Stimulated activated CD4-positive, alpha-beta T cell treated with anti-CD3 and anti-CD28 coated beads, TNF-alpha, amount 100 ng/mL, for 48 hours (primary cell): ENCODE data around the gene LNP1.
"Not testable (repeated sequence)": the region's sequence is repeated elsewhere in the genome, so short reads cannot be mapped to it uniquely, and the experiment has no call there.

Experiments used
- DNase-seq, 3 donors: peaks; one replicate each; pipeline ENCODE4 v3.0.0-alpha.2; 2020; ENCODE audit warnings: low read depth in 3 of 3

LNP1 gene

DNA sequence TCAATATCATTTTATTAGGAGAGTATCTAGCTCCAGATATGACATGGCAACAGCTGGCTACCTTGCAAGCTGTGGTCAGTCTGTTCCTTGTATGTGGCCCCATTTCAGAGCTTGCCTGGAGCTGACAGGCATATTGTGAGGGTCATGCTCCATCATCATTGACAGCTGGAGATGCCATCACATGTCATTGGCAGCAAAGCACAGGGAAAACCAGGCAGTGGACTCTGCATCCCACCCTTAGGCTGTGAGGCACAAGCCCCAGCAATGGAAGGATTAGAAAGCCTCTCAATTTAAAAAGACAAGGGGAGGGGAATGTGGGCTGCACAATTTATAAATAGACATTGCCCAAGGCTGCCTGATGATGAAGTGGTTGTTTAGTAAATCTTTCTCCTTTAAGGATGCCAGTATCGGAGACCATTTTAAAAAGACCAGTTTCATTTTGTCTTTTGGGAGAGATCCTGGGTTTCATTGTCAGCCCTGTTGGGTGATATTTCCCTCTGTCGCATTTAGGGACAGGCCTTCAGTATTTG, 27.9 kb downstream of the LNP1 start:
- no peak for DNase-seq

DNA sequence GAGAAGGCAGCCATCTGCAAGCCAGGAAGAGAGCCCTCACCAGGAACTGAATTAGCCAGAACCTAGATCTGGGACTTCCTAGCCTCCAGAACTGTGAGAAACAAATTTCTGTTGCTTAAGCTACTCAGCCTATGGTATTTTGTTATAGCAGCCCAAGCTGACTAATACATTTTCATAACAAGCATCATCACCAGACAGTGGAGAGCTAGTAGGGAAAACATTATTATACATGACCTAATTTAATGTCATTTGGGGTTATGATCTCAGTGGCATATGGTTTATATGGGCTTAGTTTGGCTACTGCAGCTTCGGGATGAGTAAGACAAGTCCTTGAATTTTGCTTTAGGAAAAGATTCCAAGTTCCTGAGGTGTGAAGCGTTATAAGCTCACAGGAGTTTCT, 35.6 kb downstream of the LNP1 start:
- DNase-seq: no peak

DNA sequence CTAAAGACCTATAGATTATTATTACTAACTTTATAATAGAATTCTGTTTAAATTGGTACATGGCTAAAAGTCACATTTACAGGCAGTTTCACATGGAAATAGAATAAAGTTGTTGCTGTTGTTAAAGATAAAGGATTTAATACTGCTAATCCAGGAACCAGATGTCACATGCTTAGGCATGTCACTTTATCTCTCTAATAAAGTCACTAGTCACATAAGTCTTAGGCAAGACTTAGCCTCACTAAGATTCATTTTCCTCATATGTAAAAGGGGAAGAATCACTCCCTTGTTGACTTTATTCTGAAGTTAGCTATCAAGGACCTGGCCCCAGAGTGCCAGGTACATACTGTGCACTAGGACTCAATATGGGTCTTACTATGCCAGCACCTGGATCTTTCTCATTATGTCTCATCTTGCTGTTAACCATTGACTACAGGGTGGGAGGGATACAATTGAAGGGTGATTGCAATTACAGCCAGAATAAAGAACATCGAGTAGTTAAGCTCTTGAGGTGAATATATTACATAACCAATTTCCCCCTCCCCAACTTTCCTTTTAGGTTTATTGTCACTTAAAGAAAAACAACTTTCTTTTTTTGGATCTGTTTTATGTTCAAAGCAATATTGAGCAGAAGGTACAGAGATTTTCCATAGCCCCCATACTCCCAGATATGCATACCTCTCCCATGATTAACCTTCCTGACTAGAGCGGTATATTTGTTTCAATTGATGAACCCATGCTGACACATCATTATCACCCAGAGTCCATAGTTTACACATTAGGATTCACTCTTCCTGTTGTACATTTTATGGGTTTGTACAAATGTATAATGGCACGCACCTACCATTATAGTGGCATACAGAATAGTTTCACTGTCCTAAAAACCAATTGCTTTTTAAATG, 36.6 kb downstream of the LNP1 start:
- DNase-seq: no peak

DNA sequence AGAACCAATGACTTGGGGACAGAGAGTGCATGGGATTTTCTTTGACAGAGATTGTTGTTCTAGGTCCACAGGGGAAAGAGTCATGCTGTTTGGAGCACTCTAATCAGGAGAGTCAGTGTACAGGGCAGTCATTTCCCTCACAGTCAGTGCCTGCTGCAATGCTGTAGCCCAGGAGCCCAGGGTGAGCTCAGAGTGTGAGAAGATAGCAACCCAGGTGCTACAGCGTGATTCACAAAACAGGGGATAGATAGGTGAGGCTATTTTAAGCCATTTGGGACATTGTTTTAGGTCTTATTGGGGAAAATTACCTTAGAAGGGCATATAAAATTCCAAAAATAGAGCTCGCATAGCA, 37.3 kb downstream of the LNP1 start:
- DNase-seq: no peak

DNA sequence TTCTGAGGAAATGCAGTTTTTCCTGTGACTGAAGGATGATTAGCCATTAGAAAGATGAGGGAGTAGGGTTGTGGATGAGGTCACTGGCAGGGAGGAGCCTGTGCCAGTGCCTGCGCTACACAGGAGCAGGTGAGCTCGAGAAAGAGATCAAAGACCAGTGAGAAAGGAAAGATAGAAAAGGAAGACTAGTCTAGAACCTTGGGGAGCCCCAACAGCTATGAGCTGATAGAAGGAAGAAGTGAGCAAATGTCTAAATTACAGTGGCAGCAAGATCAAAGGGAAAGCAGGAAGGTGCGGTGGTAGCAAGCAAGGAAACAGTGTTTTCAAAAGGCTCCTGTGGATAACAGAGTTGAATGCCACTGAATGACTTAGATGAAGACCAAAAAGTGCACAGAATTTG, 39.6 kb downstream of the LNP1 start:
- DNase-seq: no peak

DNA sequence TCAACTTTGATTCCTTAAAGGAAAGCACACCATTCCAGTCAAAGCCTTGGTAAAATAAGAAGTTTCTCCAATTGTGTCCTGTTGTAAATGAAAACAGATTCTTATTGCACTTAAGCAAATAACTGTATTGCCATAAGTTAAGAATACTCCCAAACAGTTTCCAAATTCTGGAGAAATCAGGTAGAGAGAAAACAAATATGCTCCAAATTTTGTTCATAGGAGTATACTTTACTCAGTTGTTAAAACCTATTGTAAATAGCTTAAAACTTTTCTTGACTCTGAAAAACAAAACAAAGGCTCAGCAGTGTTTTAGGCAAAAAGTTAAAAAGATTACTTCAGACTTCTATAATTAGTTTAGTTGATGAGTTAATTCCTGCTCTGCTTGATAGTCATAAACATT, 42.4 kb downstream of the LNP1 start:
- no peak for DNase-seq

DNA sequence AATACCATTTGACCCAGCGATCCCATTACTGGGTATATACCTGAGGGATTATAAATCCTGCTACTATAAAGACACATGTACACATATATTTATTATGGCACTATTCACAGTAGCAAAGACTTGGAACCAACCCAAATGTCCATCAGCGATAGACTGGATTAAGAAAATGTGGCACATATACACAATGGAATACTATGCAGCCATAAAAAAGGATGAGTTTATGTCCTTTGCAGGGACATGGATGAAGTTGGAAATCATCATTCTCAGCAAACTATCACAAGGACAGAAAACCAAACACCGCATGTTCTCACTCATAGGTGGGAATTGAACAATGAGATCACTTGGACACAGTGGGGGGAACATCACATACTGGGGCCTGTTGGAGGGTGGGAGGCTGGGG, 45.7 kb downstream of the LNP1 start:
- DNase-seq: not testable (repeated sequence)

DNA sequence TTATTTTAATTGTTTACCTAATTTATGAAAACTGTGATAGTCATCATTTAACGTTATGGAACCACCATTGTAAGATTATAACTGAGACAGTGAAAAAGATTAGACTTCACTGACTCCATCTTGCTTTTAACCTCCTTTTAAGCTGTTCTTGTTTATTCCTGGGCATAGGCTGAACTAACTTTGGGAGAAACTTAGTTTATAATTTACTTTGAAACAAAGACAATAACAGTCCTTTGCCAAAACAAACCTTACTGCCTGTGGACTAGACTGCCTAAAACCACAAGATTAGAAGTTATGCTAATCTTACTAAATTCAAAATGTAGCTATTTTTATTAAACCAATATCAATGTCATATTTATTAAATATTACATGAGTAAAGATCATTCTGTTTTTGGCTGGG, 46.7 kb downstream of the LNP1 start:
- DNase-seq: no peak

DNA sequence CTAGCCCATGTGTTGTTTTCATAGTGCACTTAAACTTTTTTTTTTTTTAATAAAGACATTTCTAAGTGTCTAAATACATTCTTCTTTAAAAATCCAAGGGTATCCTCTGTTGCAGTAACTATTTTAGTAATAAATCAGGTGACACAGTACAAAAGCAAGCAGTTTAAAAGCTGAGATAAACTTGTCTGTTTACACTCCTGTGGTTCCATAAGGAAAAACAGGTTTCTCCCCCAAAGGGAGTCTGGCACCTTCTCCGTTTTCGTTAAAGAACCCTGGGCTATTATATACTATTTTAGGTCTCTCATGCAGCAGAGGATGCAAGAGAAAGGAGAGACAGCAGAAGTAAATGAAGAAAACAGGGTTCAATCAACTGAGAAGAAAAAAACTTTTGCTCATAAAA, 47.9 kb downstream of the LNP1 start:
- DNase-seq: no peak

DNA sequence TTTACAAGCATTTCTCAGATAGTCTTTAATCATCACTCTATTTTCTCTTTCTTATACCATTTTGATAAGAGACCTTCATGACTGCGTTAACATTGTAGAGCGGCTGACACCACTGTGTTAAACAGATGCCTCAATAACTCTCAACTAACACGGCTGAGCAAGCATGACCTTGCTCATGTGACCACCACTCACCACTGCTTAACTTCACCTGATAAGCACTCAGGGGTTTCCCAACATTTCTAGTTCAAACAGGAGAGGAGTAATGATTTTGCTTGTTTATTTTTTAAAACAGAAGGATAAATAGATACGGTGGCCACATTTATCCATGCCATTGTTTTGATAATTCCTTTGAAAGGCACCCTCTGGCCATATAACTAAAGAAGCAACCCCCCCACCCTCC, 53.3 kb downstream of the LNP1 start:
- DNase-seq: no peak

DNA sequence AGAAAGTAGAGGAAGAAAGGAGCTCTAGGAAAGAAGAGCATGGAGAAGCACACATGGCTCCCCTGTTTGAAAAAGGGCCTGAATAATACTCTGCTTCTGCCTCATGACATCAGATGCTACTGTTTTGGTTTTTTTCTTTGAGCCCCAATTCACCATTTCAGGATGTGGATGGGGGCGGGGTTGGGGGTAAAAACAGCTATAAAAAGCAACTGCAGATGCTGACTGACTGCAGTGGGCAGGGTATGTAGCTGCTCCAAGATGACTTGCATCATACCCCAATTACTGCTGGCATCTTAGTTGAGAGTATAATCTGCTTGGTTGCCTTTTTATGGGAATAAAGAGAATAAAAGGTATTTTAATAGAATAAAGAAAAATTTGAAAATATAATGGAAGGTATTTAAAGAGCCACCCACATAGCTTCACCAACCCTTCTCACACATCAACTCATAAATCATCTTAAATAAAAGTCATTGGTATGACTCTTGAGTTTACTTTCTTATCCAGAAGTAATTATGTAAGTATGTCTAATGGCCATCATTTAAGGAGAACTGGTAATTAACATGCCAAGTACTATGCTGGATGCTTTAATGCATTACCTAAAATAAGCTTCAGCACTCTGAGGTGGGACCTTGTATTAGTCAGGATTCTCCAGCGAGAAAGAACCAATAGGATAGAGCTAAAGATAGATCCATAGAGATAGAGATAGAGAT, 54.7 kb downstream of the LNP1 start:
- no peak for DNase-seq

DNA sequence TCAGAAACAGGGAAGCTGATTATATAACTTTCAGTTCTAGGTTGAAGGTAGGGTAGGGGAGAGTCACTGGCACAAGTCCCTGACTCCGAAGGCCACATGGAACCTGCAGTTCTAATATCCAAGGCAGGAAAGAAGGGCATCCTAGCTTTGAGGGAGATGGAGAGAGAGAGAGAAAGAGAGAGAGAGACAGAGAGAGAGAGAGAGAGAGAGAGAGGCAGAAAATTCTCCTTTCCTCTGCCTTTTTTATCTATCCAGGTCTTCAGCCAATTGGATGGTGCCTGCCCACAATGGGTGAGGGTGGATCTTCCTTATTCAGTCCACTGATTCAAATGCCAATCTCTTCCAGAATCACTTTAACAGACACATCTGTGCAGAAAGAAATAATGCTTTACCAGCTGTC, 55.4 kb downstream of the LNP1 start:
- no peak for DNase-seq

DNA sequence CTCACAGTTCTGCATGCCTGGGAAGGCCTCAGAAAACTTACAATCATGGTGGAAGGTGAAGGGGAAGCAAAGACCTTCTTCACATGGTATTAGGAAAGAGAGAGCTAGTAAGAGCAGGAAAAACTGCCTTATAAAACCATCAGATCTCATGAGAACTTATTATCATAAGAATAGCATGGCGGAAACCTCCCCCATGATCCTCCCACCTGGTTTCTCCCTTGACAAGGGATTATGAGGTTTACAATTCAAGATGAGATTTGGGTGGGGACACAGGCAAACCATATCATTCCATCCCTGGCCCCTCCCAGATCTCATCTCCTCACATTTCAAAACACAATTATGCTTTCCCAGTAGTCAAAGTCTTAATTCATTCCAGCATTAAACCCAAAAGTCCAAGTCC, 56.5 kb downstream of the LNP1 start:
- no peak for DNase-seq

DNA sequence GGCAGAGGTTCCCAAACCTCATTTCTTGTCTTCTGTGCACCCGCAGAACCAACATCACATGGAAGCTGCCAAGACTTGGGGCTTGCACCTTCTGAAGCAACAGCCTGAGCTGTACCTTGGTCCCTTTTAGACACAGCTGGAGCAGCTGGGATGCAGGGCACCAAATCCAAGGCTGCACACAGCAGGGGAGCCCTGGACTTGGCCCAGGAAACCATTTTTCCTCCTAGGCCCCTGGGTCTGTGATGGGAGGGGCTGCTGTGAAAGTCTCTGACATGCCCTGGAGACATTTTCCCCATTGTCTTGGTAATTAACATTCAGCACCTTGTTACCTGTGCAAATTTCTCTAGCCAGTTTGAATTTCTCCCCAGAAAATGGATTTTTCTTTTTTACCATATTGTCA, 57.5 kb downstream of the LNP1 start:
- no peak for DNase-seq

DNA sequence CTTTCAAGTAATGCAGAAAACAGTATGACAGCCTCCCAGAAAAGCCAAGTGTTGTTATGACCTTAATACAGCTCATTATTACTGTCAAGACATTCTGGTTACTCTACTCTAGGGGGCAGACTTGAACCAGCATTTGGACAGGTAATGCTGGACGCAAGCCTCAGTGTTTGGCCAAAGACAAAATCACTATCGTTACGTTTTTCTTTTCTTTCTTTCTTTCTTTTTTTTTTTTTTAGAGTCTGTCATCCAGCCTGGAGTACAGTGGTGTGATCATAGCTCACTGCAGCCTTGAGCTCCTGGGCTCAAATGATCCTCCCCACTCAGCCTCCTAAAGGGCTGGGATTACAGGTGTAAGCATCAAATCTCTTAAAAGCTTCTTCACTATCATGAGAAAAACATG, 61.7 kb downstream of the LNP1 start:
- no peak for DNase-seq

DNA sequence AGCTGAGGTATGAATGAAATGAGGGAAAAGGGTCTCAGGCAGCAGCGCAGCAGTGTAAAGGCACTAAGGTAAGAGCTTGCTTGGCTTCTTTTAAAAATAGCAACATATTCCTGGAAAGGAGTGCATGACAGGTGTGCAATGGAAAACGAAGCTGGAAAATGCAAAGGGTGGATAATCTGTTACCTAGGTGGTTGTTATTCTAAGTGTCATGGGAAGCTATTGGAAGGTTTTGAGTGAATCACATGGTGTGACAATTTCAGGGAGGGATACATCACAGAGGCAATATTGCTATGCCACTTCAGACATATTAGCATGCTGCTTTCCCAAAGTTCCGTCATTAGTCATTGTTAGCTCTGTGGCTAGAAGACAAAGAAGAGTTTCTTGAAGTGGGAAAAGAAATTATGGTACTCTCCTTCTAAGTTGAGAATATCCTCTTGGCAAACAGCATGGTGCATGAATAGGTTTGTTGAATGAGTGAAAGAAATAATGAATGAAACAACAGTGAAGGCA, 62.4 kb downstream of the LNP1 start:
- no peak for DNase-seq

DNA sequence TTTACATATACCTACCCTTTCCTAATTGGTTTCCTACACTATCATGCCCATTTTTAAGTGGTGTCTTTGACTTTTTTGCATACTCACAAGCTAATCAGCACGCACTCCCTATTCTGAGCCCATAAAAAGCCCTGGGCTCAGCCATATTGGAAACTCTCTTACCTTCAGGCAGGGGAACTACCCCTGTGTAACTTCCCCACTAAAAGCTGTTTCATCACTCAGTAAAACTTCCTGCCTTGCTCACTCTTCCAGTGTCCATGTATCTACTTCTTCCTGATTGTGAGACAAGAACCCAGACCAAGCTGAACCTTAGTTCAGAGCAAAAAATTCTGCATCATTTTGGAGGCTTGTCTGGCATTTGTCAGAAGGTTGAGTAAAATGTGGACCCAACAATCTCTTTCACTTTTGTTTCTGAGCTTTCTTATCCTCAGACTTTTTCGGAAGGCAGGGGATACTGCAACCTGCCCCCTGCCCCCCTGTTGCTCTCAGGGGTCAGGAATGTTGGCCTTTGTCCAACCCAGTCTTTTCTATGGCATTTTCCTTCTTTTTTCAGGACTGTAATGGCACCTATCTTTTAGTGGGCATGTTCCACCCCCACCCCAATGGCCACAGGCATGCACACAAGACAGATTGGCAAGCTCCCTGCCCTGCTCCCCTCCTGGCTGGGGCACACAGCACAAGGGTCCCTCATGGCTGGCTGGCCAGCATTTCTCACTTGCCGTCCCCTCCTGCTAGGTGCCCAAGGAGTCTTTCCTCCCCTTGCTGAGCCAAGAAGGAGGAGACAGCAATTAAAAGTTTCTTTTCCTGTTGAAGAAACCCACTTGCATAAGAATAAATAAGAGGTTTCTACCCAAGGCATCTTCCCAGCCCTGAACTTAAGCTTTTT, 64.8 kb downstream of the LNP1 start:
- no peak for DNase-seq

DNA sequence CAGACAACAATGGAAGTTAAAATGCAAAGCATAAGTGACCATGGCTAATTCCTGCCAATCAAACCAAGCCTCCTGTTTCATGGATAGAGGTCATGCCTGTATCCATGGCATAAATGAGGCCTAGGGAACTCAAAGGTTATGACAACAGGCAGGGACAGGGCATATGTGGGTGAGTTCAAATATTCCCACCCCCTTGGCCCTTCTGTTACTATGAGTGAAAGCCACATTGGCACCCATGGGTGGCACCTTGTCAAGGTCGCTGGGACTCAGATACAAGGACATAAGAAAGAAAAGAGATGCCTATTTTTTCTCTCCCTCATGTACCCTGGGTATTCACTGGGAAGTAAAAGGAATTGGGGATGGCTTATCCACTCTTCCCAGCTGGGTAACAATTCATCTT, 65.8 kb downstream of the LNP1 start:
- no peak for DNase-seq

DNA sequence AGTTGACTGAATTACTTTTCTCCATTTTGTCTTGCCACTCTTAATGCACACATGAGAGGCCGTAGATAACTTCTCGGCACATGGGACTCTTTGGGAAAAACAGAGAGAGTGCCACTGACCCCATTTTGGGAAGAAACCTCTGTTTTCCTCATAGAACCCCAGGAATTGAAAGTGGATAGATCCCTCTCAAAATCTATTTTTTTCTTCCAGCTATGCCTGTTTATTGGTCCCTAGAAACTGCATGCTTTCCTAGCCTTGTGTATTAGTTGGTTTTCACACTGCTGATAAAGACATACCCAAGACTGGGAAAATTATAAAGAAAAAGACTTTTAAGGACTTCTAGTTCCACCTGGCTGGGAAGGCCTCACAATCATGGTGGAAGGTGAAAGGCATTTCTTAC, 67.3 kb downstream of the LNP1 start:
- no peak for DNase-seq

DNA sequence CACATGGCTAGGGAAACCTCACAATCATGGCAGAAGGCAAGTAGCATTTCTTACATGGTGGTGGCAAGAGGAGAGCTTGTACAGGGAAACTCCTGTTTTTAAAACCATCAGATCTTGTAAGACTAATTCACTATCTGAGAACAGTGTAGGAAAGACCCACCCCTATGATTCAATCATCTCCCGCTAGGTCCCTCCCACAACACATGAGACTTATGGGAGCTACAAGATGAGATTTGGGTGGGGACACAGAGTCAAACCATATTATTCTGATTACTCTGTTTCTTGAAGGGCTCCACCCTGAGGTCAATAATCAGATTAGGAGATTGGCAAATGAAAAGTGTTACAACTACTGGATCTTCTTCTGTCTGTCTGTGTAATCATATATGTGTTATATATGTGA, 69.6 kb downstream of the LNP1 start:
- no peak for DNase-seq

DNA sequence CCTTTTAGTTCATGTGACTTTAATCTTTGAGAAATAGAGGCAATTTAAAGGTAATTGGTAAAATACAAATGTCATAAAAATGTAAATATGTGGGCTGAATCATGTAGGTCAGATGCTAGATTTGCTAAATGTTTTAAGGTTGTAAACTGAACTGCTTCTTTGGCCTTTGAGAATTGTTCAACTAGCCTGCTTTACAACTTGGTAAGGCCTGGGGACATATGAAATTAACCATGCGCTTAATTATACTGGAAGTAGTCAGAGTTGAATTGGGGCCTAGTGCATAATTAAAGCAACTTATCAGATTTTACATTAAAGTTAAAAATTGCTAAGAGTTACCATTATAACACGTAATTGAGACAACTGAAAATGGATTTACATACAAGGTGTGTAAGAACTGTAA, 70.1 kb downstream of the LNP1 start:
- DNase-seq: no peak

DNA sequence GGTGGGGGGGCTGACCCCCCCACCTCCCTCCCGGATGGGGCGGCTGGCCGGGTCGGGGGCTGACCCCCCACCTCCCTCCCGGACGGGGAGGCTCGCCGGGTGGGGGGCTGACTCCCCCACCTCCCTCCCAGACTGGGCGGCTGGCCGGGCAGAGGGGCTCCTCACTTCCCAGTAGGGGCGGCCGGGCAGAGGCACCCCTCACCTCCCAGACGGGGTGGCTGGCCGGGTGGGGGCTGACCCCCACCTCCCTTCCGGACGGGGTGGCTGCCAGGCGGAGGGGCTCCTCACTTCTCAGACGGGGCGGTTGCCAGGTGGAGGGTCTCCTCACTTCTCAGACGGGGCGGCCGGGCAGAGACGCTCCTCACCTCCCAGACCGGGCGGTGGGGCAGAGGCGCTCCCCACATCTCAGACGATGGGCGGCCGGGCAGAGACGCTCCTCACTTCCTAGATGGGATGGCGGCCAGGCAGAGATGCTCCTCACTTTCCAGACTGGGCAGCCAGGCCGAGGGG, 76.6 kb downstream of the LNP1 start:
- DNase-seq: not testable (repeated sequence)
